HEK293 (cell line): ENCODE measurements around the gene LGR5.

Experiments used
- EGR2 ChIP-seq: fragments of 450-650 bp; formaldehyde crosslinking; IDR thresholded peaks from 2 replicates; pipeline ENCODE4 v1.5.1; 2016; ENCODE audit warnings: low read depth, missing biosample characterization, missing genetic modification characterization
- GLIS1 ChIP-seq: fragments of 450-650 bp; formaldehyde crosslinking; IDR thresholded peaks from 2 replicates; pipeline ENCODE4 v1.5.1; 2016; ENCODE audit warnings: missing biosample characterization, missing genetic modification characterization
- IKZF3 ChIP-seq: fragments of 450-650 bp; IDR thresholded peaks from 2 replicates; pipeline ENCODE4 v1.5.0; 2018; ENCODE audit warnings: missing biosample characterization, mild to moderate bottlenecking, missing genetic modification characterization, moderate library complexity
- KLF17 ChIP-seq: fragments of 450-650 bp; formaldehyde crosslinking; IDR thresholded peaks from 2 replicates; pipeline ENCODE4 v1.5.1; 2016; ENCODE audit warnings: missing biosample characterization, missing genetic modification characterization
- KLF8 ChIP-seq: fragments of 450-650 bp; formaldehyde crosslinking; IDR thresholded peaks from 2 replicates; pipeline ENCODE4 v1.5.1; 2016; ENCODE audit warnings: missing biosample characterization, missing genetic modification characterization
- MYNN ChIP-seq: fragments of 450-650 bp; formaldehyde crosslinking; IDR thresholded peaks from 2 replicates; pipeline ENCODE4 v1.5.1; 2016; ENCODE audit warnings: missing biosample characterization, missing genetic modification characterization, borderline replicate concordance
- MZF1 ChIP-seq: fragments of 450-650 bp; formaldehyde crosslinking; IDR thresholded peaks from 2 replicates; pipeline ENCODE4 v1.5.1; 2017; ENCODE audit warnings: missing biosample characterization, missing genetic modification characterization, borderline replicate concordance
- REPIN1 ChIP-seq: fragments of 450-650 bp; formaldehyde crosslinking; IDR thresholded peaks from 2 replicates; pipeline ENCODE4 v1.5.1; 2017; ENCODE audit warnings: missing biosample characterization, missing genetic modification characterization, low read depth
- SP3 ChIP-seq: fragments of 450-650 bp; formaldehyde crosslinking; IDR thresholded peaks from 2 replicates; pipeline ENCODE4 v1.5.1; 2016; ENCODE audit warnings: missing biosample characterization, missing genetic modification characterization
- ZBTB11 ChIP-seq: fragments of 450-650 bp; formaldehyde crosslinking; conservative IDR thresholded peaks from 2 replicates; pipeline ENCODE4 v1.5.1; 2016; ENCODE audit warnings: low read depth, missing biosample characterization, missing genetic modification characterization
- ZBTB21 ChIP-seq: fragments of 450-650 bp; formaldehyde crosslinking; IDR thresholded peaks from 2 replicates; pipeline ENCODE4 v1.5.1; 2017; ENCODE audit warnings: missing biosample characterization, missing genetic modification characterization
- ZNF174 ChIP-seq: fragments of 450-650 bp; formaldehyde crosslinking; IDR thresholded peaks from 2 replicates; pipeline ENCODE4 v1.5.0; 2017; ENCODE audit warnings: missing biosample characterization, mild to moderate bottlenecking, missing genetic modification characterization
- ZNF362 ChIP-seq: fragments of 450-650 bp; formaldehyde crosslinking; IDR thresholded peaks from 2 replicates; pipeline ENCODE4 v1.5.1; 2016; ENCODE audit warnings: missing biosample characterization, missing genetic modification characterization
- ZNF391 ChIP-seq: fragments of 450-650 bp; formaldehyde crosslinking; IDR thresholded peaks from 2 replicates; pipeline ENCODE4 v1.5.1; 2016; ENCODE audit warnings: low read depth, missing biosample characterization, missing genetic modification characterization, borderline replicate concordance
- ZNF394 ChIP-seq: fragments of 450-650 bp; formaldehyde crosslinking; IDR thresholded peaks from 2 replicates; pipeline ENCODE4 v1.5.1; 2016; ENCODE audit warnings: missing biosample characterization, missing genetic modification characterization, mild to moderate bottlenecking, moderate library complexity, borderline replicate concordance
- ZNF473 ChIP-seq: fragments of 450-650 bp; formaldehyde crosslinking; IDR thresholded peaks from 2 replicates; pipeline ENCODE4 v1.5.1; 2017; ENCODE audit warnings: missing biosample characterization, missing genetic modification characterization
- ZNF549 ChIP-seq: fragments of 450-650 bp; IDR thresholded peaks from 2 replicates; pipeline ENCODE4 v1.5.1; 2018; ENCODE audit warnings: missing biosample characterization, missing genetic modification characterization, mild to moderate bottlenecking, inconsistent platforms, moderate library complexity
- ZNF561 ChIP-seq: fragments of 450-650 bp; IDR thresholded peaks from 2 replicates; pipeline ENCODE4 v1.5.1; 2018; ENCODE audit warnings: missing biosample characterization, missing genetic modification characterization, borderline replicate concordance
- ZNF600 ChIP-seq: fragments of 450-650 bp; formaldehyde crosslinking; IDR thresholded peaks from 2 replicates; pipeline ENCODE4 v1.5.1; 2016; ENCODE audit warnings: missing biosample characterization, missing genetic modification characterization
- ZNF610 ChIP-seq: fragments of 450-650 bp; formaldehyde crosslinking; IDR thresholded peaks from 2 replicates; pipeline ENCODE4 v1.5.1; 2016; ENCODE audit warnings: missing biosample characterization, missing genetic modification characterization, borderline replicate concordance
- ZNF626 ChIP-seq: fragments of 450-650 bp; sonication (Bioruptor Pico); formaldehyde crosslinking; IDR thresholded peaks from 2 replicates; pipeline ENCODE4 v1.5.1; 2018; ENCODE audit warnings: missing biosample characterization, missing genetic modification characterization, inconsistent platforms
- ZNF629 ChIP-seq: fragments of 450-650 bp; formaldehyde crosslinking; IDR thresholded peaks from 2 replicates; pipeline ENCODE4 v1.5.1; 2017; ENCODE audit warnings: missing biosample characterization, missing genetic modification characterization
- ZNF843 ChIP-seq: fragments of 450-650 bp; formaldehyde crosslinking; IDR thresholded peaks from 2 replicates; pipeline ENCODE4 v1.5.1; 2016; ENCODE audit warnings: missing biosample characterization, missing genetic modification characterization
- TF ChIP-seq, protein P1 (sequence below): fragments of 450-650 bp; formaldehyde crosslinking; IDR thresholded peaks from 2 replicates; pipeline ENCODE4 v1.5.1; 2016; ENCODE audit warnings: missing biosample characterization, missing genetic modification characterization
- TF ChIP-seq, protein P2 (sequence below): fragments of 450-650 bp; formaldehyde crosslinking; IDR thresholded peaks from 2 replicates; pipeline ENCODE4 v1.5.1; 2017; ENCODE audit warnings: missing biosample characterization, missing genetic modification characterization
- TF ChIP-seq, protein P3 (sequence below): fragments of 450-650 bp; formaldehyde crosslinking; IDR thresholded peaks from 2 replicates; pipeline ENCODE4 v1.5.1; 2016; ENCODE audit warnings: missing biosample characterization, missing genetic modification characterization

Gene LGR5

GRCh38 chr12:71439613-71440344, at the start of gene LGR5 (continued):
- TF ChIP-seq, protein P1, sequence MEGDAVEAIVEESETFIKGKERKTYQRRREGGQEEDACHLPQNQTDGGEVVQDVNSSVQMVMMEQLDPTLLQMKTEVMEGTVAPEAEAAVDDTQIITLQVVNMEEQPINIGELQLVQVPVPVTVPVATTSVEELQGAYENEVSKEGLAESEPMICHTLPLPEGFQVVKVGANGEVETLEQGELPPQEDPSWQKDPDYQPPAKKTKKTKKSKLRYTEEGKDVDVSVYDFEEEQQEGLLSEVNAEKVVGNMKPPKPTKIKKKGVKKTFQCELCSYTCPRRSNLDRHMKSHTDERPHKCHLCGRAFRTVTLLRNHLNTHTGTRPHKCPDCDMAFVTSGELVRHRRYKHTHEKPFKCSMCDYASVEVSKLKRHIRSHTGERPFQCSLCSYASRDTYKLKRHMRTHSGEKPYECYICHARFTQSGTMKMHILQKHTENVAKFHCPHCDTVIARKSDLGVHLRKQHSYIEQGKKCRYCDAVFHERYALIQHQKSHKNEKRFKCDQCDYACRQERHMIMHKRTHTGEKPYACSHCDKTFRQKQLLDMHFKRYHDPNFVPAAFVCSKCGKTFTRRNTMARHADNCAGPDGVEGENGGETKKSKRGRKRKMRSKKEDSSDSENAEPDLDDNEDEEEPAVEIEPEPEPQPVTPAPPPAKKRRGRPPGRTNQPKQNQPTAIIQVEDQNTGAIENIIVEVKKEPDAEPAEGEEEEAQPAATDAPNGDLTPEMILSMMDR: peak; percentile 13; the same call in 1 of the 2 replicates
- TF ChIP-seq ZBTB11 (tag by site-specific recombination): 0 out of 2 replicates have a peak, but pooled peaks have one; percentile 14
- TF ChIP-seq IKZF3 (tag by site-specific recombination): peak; percentile 97
- peak; percentile 56 for TF ChIP-seq ZNF391 (tag by site-specific recombination)
- no peak for TF ChIP-seq ZNF174 (tag by site-specific recombination)
- TF ChIP-seq GLIS1 (tag by site-specific recombination): peak; percentile 80
- TF ChIP-seq EGR2 (tag by site-specific recombination): peak; percentile 40; the same call in 1 of the 2 replicates
- TF ChIP-seq, protein P2, sequence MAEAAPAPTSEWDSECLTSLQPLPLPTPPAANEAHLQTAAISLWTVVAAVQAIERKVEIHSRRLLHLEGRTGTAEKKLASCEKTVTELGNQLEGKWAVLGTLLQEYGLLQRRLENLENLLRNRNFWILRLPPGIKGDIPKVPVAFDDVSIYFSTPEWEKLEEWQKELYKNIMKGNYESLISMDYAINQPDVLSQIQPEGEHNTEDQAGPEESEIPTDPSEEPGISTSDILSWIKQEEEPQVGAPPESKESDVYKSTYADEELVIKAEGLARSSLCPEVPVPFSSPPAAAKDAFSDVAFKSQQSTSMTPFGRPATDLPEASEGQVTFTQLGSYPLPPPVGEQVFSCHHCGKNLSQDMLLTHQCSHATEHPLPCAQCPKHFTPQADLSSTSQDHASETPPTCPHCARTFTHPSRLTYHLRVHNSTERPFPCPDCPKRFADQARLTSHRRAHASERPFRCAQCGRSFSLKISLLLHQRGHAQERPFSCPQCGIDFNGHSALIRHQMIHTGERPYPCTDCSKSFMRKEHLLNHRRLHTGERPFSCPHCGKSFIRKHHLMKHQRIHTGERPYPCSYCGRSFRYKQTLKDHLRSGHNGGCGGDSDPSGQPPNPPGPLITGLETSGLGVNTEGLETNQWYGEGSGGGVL (tag by site-specific recombination): peak; percentile 91
- no peak for TF ChIP-seq ZNF549
- TF ChIP-seq ZNF473 (tag by site-specific recombination): no peak
- peak; percentile 35; the same call in 1 of the 2 replicates for TF ChIP-seq ZNF626 (tag by site-specific recombination)
- TF ChIP-seq, protein P3, sequence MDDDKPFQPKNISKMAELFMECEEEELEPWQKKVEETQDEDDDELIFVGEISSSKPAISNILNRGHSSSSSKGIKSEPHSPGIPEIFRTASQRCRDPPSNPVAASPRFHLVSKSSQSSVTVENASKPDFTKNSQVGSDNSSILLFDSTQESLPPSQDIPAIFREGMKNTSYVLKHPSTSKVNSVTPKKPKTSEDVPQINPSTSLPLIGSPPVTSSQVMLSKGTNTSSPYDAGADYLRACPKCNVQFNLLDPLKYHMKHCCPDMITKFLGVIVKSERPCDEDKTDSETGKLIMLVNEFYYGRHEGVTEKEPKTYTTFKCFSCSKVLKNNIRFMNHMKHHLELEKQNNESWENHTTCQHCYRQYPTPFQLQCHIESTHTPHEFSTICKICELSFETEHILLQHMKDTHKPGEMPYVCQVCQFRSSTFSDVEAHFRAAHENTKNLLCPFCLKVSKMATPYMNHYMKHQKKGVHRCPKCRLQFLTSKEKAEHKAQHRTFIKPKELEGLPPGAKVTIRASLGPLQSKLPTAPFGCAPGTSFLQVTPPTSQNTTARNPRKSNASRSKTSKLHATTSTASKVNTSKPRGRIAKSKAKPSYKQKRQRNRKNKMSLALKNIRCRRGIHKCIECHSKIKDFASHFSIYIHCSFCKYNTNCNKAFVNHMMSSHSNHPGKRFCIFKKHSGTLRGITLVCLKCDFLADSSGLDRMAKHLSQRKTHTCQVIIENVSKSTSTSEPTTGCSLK (tag by site-specific recombination): no peak
- peak; percentile 55; the same call in 1 of the 2 replicates for TF ChIP-seq ZNF600
- TF ChIP-seq MYNN (tag by site-specific recombination): no peak
- peak; percentile 81 for TF ChIP-seq ZBTB21 (tag by site-specific recombination)
- TF ChIP-seq ZNF843 (tag by site-specific recombination): no peak; the same call in 1 of the 2 replicates
- peak; percentile 65 for TF ChIP-seq KLF8
- TF ChIP-seq MZF1: no peak
- peak; percentile 84 for TF ChIP-seq ZNF362 (tag by site-specific recombination)
- peak; percentile 89 for TF ChIP-seq ZNF629 (tag by site-specific recombination)
- peak; percentile 68 for TF ChIP-seq ZNF394 (tag by site-specific recombination)
- TF ChIP-seq ZNF561 (tag by site-specific recombination): peak; percentile 33; the same call in 1 of the 2 replicates
- peak; percentile 87; the same call in 1 of the 2 replicates for TF ChIP-seq KLF17
- peak; percentile 37; the same call in 1 of the 2 replicates for TF ChIP-seq SP3 (tag by site-specific recombination)
- TF ChIP-seq REPIN1 (tag by site-specific recombination): peak; percentile 24; the same call in 1 of the 2 replicates
- peak; percentile 50; the same call in 1 of the 2 replicates for TF ChIP-seq ZNF610 (tag by site-specific recombination)
